Mesenchymal stem cell (in vitro differentiated cells and primary cell): Measurements from ENCODE around the gene LDB2.

Experiments
- DNase-seq: peaks from one replicate; pipeline ENCODE4 v3.0.0-alpha.2; 2013
- H2AFZ ChIP-seq: one replicate; pipeline ENCODE4 v1.6.1; 2013; ENCODE audit warnings: low read depth, mild to moderate bottlenecking, control low read depth, inconsistent platforms, low read length, moderate library complexity
- H2AK5ac ChIP-seq: 2 replicates; pipeline ENCODE4 v1.6.1; 2013; ENCODE audit warnings: low read length, moderate library complexity, mild to moderate bottlenecking, inconsistent platforms; ENCODE audit not compliant: severe bottlenecking
- H2BK120ac ChIP-seq: one replicate; pipeline ENCODE4 v1.6.1; 2013; ENCODE audit warnings: low read depth, mild to moderate bottlenecking, inconsistent platforms, low read length, moderate library complexity
- H2BK12ac ChIP-seq, 2 experiments: one replicate each; pipeline ENCODE4 v1.6.1; 2013; ENCODE audit warnings: inconsistent platforms in 2 of 2, low read length in 2 of 2, mild to moderate bottlenecking in 2 of 2, moderate library complexity in 2 of 2, control low read depth in 1 of 2
- H2BK15ac ChIP-seq: one replicate; pipeline ENCODE4 v1.6.1; 2013; ENCODE audit warnings: mild to moderate bottlenecking, low read depth, inconsistent platforms; ENCODE audit not compliant: poor library complexity, severe bottlenecking
- H2BK5ac ChIP-seq: 2 replicates; pipeline ENCODE4 v1.6.1; 2013; ENCODE audit warnings: low read depth, mild to moderate bottlenecking, low read length, control low read depth, inconsistent platforms; ENCODE audit not compliant: poor library complexity, severe bottlenecking
- H3K14ac ChIP-seq, 2 experiments: one replicate each; pipeline ENCODE4 v1.6.1; 2013; ENCODE audit warnings: inconsistent platforms in 2 of 2, low read length in 2 of 2, control low read depth in 1 of 2, mild to moderate bottlenecking in 1 of 2, moderate library complexity in 1 of 2
- H3K18ac ChIP-seq, 2 experiments: one replicate each; pipeline ENCODE4 v1.6.1; 2013; ENCODE audit warnings: inconsistent platforms in 2 of 2, low read length in 2 of 2, control low read depth in 1 of 2, low read depth in 1 of 2, mild to moderate bottlenecking in 1 of 2
- H3K23ac ChIP-seq, 2 experiments: one replicate each; pipeline ENCODE4 v1.6.1; 2013; ENCODE audit warnings: inconsistent platforms in 2 of 2, low read length in 2 of 2, mild to moderate bottlenecking in 2 of 2, moderate library complexity in 2 of 2, control low read depth in 1 of 2
- H3K27ac ChIP-seq: 2 replicates; pipeline ENCODE4 v1.5.1; 2013; ENCODE audit warnings: mild to moderate bottlenecking, moderate library complexity, low read length, control low read depth, inconsistent platforms; ENCODE audit not compliant: poor library complexity, severe bottlenecking
- H3K27me3 ChIP-seq, 2 experiments: 2 replicates each; pipeline versions ENCODE4 v1.6.1 to v1.7.0; 2013; ENCODE audit warnings: low read length in 2 of 2, mild to moderate bottlenecking in 2 of 2, moderate library complexity in 2 of 2, control low read depth in 1 of 2, inconsistent platforms in 1 of 2; ENCODE audit not compliant: control insufficient read depth in 1 of 2, insufficient read depth in 1 of 2
- H3K36me3 ChIP-seq, 2 experiments: 2 replicates each; pipeline versions ENCODE4 v1.6.1 to v1.7.0; 2013; ENCODE audit warnings: low read length in 2 of 2, control low read depth in 1 of 2, inconsistent platforms in 1 of 2, low read depth in 1 of 2, mild to moderate bottlenecking in 1 of 2; ENCODE audit not compliant: insufficient read depth in 2 of 2, control insufficient read depth in 1 of 2
- H3K4ac ChIP-seq, 2 experiments: one replicate each; pipeline ENCODE4 v1.6.1; 2013; ENCODE audit warnings: inconsistent platforms in 2 of 2, low read length in 2 of 2, mild to moderate bottlenecking in 2 of 2, moderate library complexity in 2 of 2, control low read depth in 1 of 2, low read depth in 1 of 2
- H3K4me1 ChIP-seq: 2 replicates; pipeline ENCODE4 v1.6.1; 2013; ENCODE audit warnings: low read depth, low read length, control low read depth; ENCODE audit not compliant: control insufficient read depth, insufficient read depth
- H3K4me2 ChIP-seq: 2 replicates; pipeline ENCODE4 v1.6.1; 2013; ENCODE audit warnings: low read length, mild to moderate bottlenecking, inconsistent platforms; ENCODE audit not compliant: poor library complexity, severe bottlenecking
- H3K4me3 ChIP-seq, 2 experiments: 2 replicates each; pipeline versions ENCODE4 v1.5.1 to v1.7.0; 2013; ENCODE audit warnings: low read length in 2 of 2, mild to moderate bottlenecking in 2 of 2, control low read depth in 1 of 2, low read depth in 1 of 2; ENCODE audit not compliant: insufficient read depth in 1 of 2
- H3K79me1 ChIP-seq: replicated peaks from 2 replicates; pipeline ENCODE4 v1.6.1; 2013; ENCODE audit warnings: mild to moderate bottlenecking, control low read depth, low read length, inconsistent platforms; ENCODE audit not compliant: poor library complexity, severe bottlenecking
- H3K9ac ChIP-seq: 2 replicates; pipeline ENCODE4 v1.7.0; 2013; ENCODE audit warnings: mild to moderate bottlenecking, low read length, moderate library complexity
- H3K9me3 ChIP-seq: 2 replicates; pipeline ENCODE4 v1.7.0; 2013; ENCODE audit warnings: mild to moderate bottlenecking, low read length; ENCODE audit not compliant: control insufficient read depth
- H4K8ac ChIP-seq: one replicate; pipeline ENCODE4 v1.6.1; 2013; ENCODE audit warnings: inconsistent platforms, mild to moderate bottlenecking, low read length, moderate library complexity
- H4K91ac ChIP-seq: one replicate; pipeline ENCODE4 v1.6.1; 2013; ENCODE audit warnings: mild to moderate bottlenecking, low read length, inconsistent platforms
- WGBS: methylation state at CpG from one replicate; pipeline ENCODE4 v1.1.7; 2013; ENCODE audit warnings: mixed read lengths; 5-methylcytosine and 5-hydroxymethylcytosine counted together

Gene LDB2

DNA sequence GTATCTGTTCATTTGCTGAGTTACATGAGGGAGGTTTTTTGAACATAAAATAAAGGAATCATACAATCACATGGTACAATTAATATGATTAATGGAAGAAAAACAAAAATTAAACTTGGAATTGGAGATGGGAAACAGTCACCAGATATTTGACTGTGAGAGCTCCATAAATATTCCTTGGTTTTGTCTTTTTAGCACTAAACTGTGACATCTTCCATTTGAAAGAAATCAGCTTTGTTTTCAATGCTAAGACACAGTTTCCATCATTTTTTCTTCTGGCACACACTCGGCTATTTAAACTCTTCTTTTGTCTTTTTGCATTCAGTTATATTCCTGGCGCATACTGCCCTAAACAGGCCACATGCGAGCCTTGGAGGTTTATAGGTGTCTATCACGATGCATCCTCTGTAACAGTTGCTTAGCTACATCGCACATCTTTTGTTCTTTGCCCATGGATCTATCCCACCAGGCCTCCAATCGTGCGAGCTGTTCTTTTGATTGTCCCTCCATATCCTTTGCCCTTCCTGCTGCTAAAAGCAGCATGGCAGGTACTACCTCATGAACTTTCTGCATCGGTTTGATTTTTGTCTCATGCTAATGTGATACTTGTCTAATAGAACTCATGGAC, 158.3 kb downstream of the LDB2 start:
- H3K14ac ChIP-seq: no peak overlapping the region
- DNase-seq: no peak
- no peak overlapping the region for H4K8ac ChIP-seq
- no peak overlapping the region for H2BK5ac ChIP-seq
- no peaks in the 10 kb centered on the region for H3K9me3 ChIP-seq
- H2BK120ac ChIP-seq: no peak overlapping the region
- H3K18ac ChIP-seq: no peak overlapping the region
- no peak overlapping the region for H4K91ac ChIP-seq
- WGBS: 96% methylated on average over 7 of the region's 8 CpGs
- H2AK5ac ChIP-seq: no peak overlapping the region
- no peak overlapping the region for H2BK15ac ChIP-seq
- H3K23ac ChIP-seq: no peak overlapping the region
- H3K27ac ChIP-seq: no peak overlapping the region
- H3K9ac ChIP-seq: no peak overlapping the region
- H3K4me2 ChIP-seq: no peak overlapping the region
- H3K79me1 ChIP-seq: no peaks in the 10 kb centered on the region
- H3K27me3 ChIP-seq: no peaks in the 10 kb centered on the region
- no peak overlapping the region for H2AFZ ChIP-seq
- H3K4me3 ChIP-seq: no peak overlapping the region
- H3K4me1 ChIP-seq: no peaks in the 10 kb centered on the region
- H3K4ac ChIP-seq: no peak overlapping the region
- no peak overlapping the region for H2BK12ac ChIP-seq
- peaks cover 0 to 4% of the 10 kb centered on the region in 2 experiments for H3K36me3 ChIP-seq

DNA sequence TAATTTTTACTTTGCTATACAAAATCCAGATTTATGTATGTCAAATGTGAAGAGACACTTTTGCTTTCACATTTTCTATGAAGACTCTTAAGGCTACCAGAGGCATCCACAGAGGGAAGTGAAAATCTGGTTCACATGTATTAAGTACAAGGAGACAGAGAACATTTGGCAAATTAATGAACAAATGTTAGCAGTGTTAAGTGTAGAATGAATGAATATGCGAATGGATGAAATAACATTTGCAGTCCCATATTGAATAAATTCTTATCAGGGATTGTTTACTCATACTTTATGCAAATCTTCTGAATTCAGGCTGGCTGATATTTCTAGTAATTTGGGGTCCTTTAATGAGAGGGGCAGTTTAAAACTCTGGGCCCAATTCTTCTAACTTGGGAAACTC, 159.9 kb downstream of the LDB2 start:
- H3K23ac ChIP-seq: no peak overlapping the region
- H2BK5ac ChIP-seq: no peak overlapping the region
- no peak overlapping the region for H2BK12ac ChIP-seq
- H3K36me3 ChIP-seq: peaks cover 0 to 7% of the 10 kb centered on the region in 2 experiments
- no peak overlapping the region for H4K91ac ChIP-seq
- no peaks in the 10 kb centered on the region for H3K4me1 ChIP-seq
- no peak overlapping the region for H4K8ac ChIP-seq
- no peak overlapping the region for H3K18ac ChIP-seq
- H3K9ac ChIP-seq: no peak overlapping the region
- no peak overlapping the region for H2BK15ac ChIP-seq
- H2BK120ac ChIP-seq: no peak overlapping the region
- H3K9me3 ChIP-seq: no peaks in the 10 kb centered on the region
- H3K4ac ChIP-seq: no peak overlapping the region
- H3K14ac ChIP-seq: no peak overlapping the region
- H3K79me1 ChIP-seq: no peaks in the 10 kb centered on the region
- H3K27me3 ChIP-seq: no peaks in the 10 kb centered on the region
- no peak overlapping the region for H3K4me3 ChIP-seq
- DNase-seq: no peak
- no peak overlapping the region for H2AFZ ChIP-seq
- no peak overlapping the region for H3K4me2 ChIP-seq
- no CpG with 5 or more reads among the region's 1 CpG for WGBS
- H2AK5ac ChIP-seq: no peak overlapping the region
- no peak overlapping the region for H3K27ac ChIP-seq

DNA sequence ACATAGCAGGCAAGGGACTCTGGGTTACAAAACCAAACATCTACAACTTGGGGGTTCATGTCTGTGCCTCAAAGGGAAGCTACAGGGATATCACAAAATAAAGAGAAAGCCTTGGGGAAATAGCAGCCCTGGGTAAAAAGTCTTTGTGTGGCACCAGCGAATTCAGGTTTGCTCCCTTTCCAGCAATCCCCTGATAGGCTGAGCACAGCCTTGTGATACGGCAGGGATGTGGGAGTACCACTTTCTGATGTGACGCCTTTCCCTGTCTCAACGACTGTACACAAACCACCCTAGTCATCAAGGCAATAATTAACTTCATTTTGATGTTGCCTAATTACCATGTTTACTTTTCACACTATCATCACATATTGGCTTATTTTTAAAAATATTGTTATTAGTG, 164.9 kb downstream of the LDB2 start:
- DNase-seq: no peak
- Histone ChIP-seq H3K4me1 (no peaks in the 10 kb centered on the region), H2BK15ac (no peak overlapping the region), H3K9me3 (no peaks in the 10 kb centered on the region), H3K4ac (no peak overlapping the region), H2BK5ac (no peak overlapping the region), H3K79me1 (no peaks in the 10 kb centered on the region), H3K27ac (no peak overlapping the region), H3K4me2 (no peak overlapping the region), H3K4me3 (no peak overlapping the region), H4K91ac (no peak overlapping the region), H3K27me3 (no peaks in the 10 kb centered on the region), H2BK120ac (no peak overlapping the region), H3K23ac (no peak overlapping the region), H4K8ac (no peak overlapping the region), H3K18ac (no peak overlapping the region), H3K14ac (no peak overlapping the region), H3K9ac (no peak overlapping the region), H3K36me3 (peaks cover 0 to 13% of the 10 kb centered on the region in 2 experiments), H2AFZ (no peak overlapping the region), H2BK12ac (no peak overlapping the region), H2AK5ac (no peak overlapping the region)
- 99% methylated on average over 4 of the region's 4 CpGs for WGBS

DNA sequence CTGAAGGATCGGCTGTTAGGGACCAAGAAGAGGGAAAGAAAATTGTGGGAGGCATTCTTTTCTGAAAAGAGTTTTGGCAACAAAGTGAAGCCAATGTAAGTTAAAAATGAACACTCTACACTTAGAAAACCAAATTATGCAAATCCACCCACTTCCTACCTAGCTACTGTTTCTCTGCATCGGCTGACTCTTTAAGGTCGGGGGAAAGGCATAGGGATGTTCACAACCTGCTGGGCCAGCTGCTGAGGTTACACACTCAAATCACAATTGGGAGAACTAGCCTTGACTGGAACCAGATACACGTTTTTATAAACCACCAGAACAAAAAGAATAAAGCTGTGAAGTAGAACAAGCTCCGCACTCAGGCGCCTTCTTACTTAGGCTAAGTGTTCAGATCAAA, 165.7 kb downstream of the LDB2 start:
- H2BK15ac ChIP-seq: no peak overlapping the region
- H3K4me1 ChIP-seq: no peaks in the 10 kb centered on the region
- H2BK120ac ChIP-seq: no peak overlapping the region
- no peak overlapping the region for H3K4me3 ChIP-seq
- WGBS: 80% methylated on average over 4 of the region's 6 CpGs
- no peaks in the 10 kb centered on the region for H3K79me1 ChIP-seq
- H2BK12ac ChIP-seq: no peak overlapping the region
- no peak overlapping the region for H3K27ac ChIP-seq
- no peak overlapping the region for H3K18ac ChIP-seq
- peaks cover 0 to 13% of the 10 kb centered on the region in 2 experiments for H3K36me3 ChIP-seq
- H3K4ac ChIP-seq: no peak overlapping the region
- H3K23ac ChIP-seq: no peak overlapping the region
- H2BK5ac ChIP-seq: no peak overlapping the region
- H2AFZ ChIP-seq: no peak overlapping the region
- H2AK5ac ChIP-seq: no peak overlapping the region
- H3K14ac ChIP-seq: no peak overlapping the region
- H3K27me3 ChIP-seq: no peaks in the 10 kb centered on the region
- H4K8ac ChIP-seq: no peak overlapping the region
- H3K4me2 ChIP-seq: no peak overlapping the region
- no peaks in the 10 kb centered on the region for H3K9me3 ChIP-seq
- no peak overlapping the region for H4K91ac ChIP-seq
- DNase-seq: no peak
- H3K9ac ChIP-seq: no peak overlapping the region
